Subcutaneous abdominal adipose tissue (tissue), 5 donors: ENCODE measurements around the gene SEMA6D.

Experiments used
- H3K27ac ChIP-seq: one replicate; pipeline ENCODE4 v1.7.0; 2013; ENCODE audit warnings: low read depth, mild to moderate bottlenecking, inconsistent platforms, low read length, moderate library complexity
- H3K27me3 ChIP-seq, 5 donors: one replicate each; pipeline ENCODE4 v1.7.0; 2013; ENCODE audit warnings: low read length in 5 of 5, inconsistent platforms in 1 of 5; ENCODE audit not compliant: control insufficient read depth in 5 of 5, insufficient read depth in 4 of 5
- H3K36me3 ChIP-seq, 5 donors: one replicate each; pipeline ENCODE4 v1.7.0; 2013; ENCODE audit warnings: low read length in 5 of 5; ENCODE audit not compliant: control insufficient read depth in 5 of 5, insufficient read depth in 5 of 5
- H3K4me1 ChIP-seq, 5 donors: one replicate each; pipeline ENCODE4 v1.7.0; 2013; ENCODE audit warnings: low read length in 5 of 5, mild to moderate bottlenecking in 3 of 5, moderate library complexity in 1 of 5; ENCODE audit not compliant: control insufficient read depth in 5 of 5, insufficient read depth in 5 of 5
- H3K4me3 ChIP-seq, 5 donors: one replicate each; pipeline ENCODE4 v1.7.0; 2013; ENCODE audit warnings: low read length in 5 of 5, low read depth in 1 of 5
- H3K9ac ChIP-seq, 5 donors: one replicate each; pipeline ENCODE4 v1.7.0; 2013; ENCODE audit warnings: low read length in 5 of 5, mild to moderate bottlenecking in 4 of 5, moderate library complexity in 3 of 5
- H3K9me3 ChIP-seq, 5 donors: one replicate each; pipeline ENCODE4 v1.7.0; 2013; ENCODE audit warnings: low read length in 5 of 5; ENCODE audit not compliant: control insufficient read depth in 5 of 5
- donor health status: healthy.
- donor health status: healthy.
- donor health status: healthy.
- donor health status: healthy.
- donor health status: healthy.

Gene SEMA6D

DNA sequence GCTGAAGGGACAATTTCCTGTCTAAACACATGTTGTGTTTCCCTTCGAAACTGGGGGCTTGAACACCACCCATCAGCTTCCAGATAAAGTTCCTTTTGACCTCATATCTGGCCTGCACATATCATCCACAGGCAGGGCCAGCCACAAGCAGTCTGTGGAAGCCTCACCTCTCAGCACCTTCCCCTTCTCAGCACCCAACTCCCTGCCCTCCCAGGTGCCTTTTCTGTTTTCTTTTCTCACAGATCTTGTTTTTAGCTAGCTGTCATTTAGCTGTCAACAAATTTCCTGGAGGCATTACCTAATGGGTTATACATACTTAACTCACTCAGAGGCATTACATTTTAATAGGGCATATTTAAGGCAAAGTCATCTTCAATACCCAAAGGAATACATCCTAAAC lies 93.9 kb downstream of the SEMA6D start:
- peaks cover 0 to 3% (median 0%) of the 10 kb centered on the region in 5 donors for H3K27me3 ChIP-seq
- H3K4me1 ChIP-seq = no peaks in the 10 kb centered on the region
- no peak overlapping the region for H3K4me3 ChIP-seq
- H3K9me3 ChIP-seq = no peaks in the 10 kb centered on the region
- H3K36me3 ChIP-seq = no peaks in the 10 kb centered on the region
- no peak overlapping the region for H3K9ac ChIP-seq
- no peak overlapping the region for H3K27ac ChIP-seq

DNA sequence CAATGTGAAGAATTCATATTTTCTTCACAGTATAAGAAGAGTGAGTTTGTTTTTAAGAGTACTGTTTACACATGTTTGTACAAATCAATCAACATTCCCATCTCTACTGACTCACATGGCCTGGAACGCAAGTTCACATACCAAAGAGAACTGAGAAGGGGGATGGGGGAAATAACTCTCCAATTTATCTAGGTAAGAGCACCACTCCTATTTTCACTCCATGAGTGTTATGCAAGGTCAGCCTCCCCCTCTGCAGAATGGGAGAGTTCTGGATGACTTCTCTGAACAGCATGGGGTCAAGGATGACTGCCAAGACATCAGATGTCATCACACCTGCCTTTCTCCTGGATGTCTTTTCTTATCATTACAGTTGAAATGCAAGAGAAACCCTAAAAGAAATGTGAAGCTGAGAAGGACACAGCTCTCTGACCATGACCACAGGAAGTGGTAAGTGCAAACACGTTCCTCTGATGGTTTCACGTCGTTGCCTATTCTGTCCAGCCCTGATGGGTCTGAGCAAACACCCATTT lies 95.2 kb downstream of the SEMA6D start:
- no peak overlapping the region for H3K27ac ChIP-seq
- no peak overlapping the region for H3K9ac ChIP-seq
- no peak overlapping the region for H3K4me3 ChIP-seq
- no peaks in the 10 kb centered on the region for H3K4me1 ChIP-seq
- no peaks in the 10 kb centered on the region for H3K9me3 ChIP-seq
- H3K27me3 ChIP-seq = peaks cover 0 to 3% (median 0%) of the 10 kb centered on the region in 5 donors
- no peaks in the 10 kb centered on the region for H3K36me3 ChIP-seq

DNA sequence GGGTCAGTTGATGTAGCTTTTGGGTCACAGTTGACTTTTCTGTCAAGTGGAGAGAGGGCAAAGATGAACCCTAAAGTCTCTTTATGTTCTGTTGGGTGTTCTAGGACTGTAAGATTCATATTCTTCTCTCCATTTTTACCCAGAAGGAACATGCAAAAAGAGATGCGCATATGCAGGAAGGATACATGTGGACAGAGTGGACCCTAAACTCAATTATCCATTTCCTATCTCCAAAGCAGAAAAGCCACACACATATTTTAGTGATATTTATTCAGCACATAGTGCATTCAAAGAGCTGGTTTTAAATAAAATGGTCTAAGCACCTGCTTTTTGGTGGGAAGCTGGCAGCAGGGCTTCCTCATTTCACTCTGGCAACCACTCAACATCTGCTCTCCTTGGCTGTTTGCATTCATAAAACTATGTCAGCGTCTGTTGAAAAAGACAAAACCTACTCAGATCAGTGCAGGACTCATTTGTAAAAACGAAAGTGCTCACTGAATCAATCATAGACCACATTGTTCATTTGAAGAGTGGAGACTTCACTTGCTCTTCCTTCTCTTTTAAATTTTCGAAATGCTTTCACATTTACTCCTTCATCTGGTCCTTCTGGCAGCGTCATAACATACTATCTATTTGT lies 96.6 kb downstream of the SEMA6D start:
- Histone ChIP-seq H3K4me1 (no peaks in the 10 kb centered on the region), H3K27me3 (peaks cover 0 to 3% (median 0%) of the 10 kb centered on the region in 5 donors), H3K4me3 (no peak overlapping the region), H3K36me3 (no peaks in the 10 kb centered on the region), H3K9me3 (no peaks in the 10 kb centered on the region), H3K9ac (no peak overlapping the region), H3K27ac (no peak overlapping the region)

DNA sequence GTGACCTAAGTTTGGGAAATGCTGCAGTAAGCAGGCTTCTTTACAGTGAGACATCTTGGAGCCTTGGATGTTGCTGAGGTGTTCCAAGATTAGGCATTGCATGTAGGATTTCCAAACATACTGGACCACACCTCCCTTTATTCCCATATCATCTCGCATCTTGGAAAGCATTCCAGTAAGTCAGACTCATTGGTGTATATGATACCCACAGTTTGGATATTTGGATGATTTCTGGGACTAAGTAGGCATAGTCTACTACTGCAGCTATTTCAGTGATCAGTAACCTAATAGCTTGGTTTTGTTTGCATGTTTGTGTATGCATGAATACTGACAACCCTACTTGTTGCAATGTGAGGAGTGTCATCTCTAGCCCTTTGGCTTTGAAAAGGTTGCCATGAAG lies 97.3 kb downstream of the SEMA6D start:
- no peaks in the 10 kb centered on the region for H3K36me3 ChIP-seq
- H3K4me1 ChIP-seq = no peaks in the 10 kb centered on the region
- no peaks in the 10 kb centered on the region for H3K9me3 ChIP-seq
- H3K4me3 ChIP-seq = no peak overlapping the region
- no peak overlapping the region for H3K27ac ChIP-seq
- no peak overlapping the region for H3K9ac ChIP-seq
- H3K27me3 ChIP-seq = peaks cover 0 to 3% (median 0%) of the 10 kb centered on the region in 5 donors

DNA sequence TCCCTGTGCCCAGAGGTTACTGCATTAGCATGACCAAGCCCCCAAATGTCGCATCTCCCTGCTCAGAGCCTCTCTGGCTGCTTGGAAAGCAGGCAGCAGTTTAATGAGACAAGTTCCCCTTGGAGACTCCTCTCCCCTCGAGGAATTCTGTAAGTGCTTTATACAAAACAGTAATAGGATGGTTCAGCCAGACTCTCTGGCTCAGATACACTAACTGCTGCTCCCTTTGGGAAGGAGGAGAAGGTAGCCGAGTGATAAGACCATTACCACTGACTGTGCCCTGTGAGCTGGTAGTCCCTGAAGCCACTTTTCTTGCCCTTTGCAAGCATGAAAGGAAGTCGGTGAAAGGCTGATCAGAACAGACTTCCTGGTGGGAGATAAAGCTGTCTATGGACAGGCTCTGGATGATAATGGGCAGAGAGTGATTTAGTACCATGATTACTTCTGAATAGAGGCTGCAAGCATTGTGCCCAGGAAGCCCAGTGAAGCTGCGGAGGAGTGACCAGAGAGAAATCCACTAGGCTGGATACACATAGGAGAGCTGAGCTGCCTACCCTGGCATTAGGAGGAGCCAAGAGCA lies 100.8 kb downstream of the SEMA6D start:
- Histone ChIP-seq H3K27me3 (no peaks in the 10 kb centered on the region), H3K9me3 (no peaks in the 10 kb centered on the region), H3K36me3 (no peaks in the 10 kb centered on the region), H3K4me3 (no peak overlapping the region), H3K9ac (no peak overlapping the region), H3K4me1 (peaks cover 0 to 7% (median 0%) of the 10 kb centered on the region in 5 donors), H3K27ac (no peak overlapping the region)

DNA sequence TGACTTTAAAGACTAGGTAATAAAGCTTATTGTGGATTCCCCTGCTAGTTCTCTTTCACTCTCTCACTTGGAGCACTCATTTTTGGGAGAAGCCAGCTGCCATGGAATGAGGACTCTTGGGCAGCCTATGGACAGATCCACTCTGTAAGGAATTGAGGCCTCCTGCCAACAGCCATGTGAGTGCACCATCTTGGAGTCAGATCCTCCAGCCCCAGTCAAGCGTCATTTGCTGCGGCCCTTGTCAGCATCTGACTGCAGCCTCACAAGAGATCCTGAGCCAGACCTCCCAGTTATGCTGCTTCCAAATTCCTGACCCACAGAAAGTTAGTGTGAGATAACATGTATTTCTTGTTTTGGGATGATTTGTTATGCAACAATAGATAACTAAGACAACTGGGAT lies 101.9 kb downstream of the SEMA6D start:
- no peaks in the 10 kb centered on the region for H3K9me3 ChIP-seq

DNA sequence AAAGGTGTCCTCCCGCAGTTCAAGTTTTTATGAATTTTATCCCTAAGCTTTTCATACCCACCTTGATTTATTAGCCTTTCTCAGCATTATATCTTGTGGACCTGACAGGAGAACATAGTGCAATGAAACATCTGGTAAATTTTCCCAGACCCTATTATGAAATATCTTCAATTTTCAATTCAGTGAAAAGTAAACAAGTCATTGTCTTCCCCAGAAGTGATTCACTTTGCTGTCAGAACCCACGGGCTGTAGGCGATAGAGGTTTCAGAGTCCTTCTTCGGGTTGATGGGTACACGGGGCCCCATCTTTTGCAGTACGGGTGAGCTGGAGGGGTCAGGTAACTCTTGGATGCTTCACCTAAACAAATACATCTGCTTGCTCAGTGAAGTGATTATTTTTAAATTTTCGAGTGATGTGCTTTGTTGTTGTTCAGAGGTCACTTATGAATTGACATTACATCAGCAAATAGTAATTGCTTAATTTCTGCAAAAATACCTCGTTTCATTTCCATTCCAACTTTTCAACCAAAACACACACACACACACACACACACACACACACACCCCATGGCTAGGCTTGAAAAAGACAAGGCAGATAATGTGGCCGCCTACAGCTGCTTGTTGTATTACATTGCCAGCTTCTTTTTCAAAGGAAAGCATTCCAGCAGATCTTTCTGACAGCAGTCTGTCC lies 102.9 kb downstream of the SEMA6D start:
- no peak overlapping the region for H3K9ac ChIP-seq
- H3K27me3 ChIP-seq = no peaks in the 10 kb centered on the region
- no peak overlapping the region for H3K4me3 ChIP-seq
- no peaks in the 10 kb centered on the region for H3K9me3 ChIP-seq
- no peak overlapping the region for H3K27ac ChIP-seq
- no peaks in the 10 kb centered on the region for H3K36me3 ChIP-seq
- peaks cover 0 to 7% (median 0%) of the 10 kb centered on the region in 5 donors for H3K4me1 ChIP-seq

More for the DNA sequence above, 101.9 kb downstream of the SEMA6D start:
- H3K36me3 ChIP-seq = no peaks in the 10 kb centered on the region
- H3K27me3 ChIP-seq = no peaks in the 10 kb centered on the region
- H3K4me1 ChIP-seq = peaks cover 0 to 7% (median 0%) of the 10 kb centered on the region in 5 donors
- no peak overlapping the region for H3K27ac ChIP-seq
- H3K9ac ChIP-seq = no peak overlapping the region
- no peak overlapping the region for H3K4me3 ChIP-seq

DNA sequence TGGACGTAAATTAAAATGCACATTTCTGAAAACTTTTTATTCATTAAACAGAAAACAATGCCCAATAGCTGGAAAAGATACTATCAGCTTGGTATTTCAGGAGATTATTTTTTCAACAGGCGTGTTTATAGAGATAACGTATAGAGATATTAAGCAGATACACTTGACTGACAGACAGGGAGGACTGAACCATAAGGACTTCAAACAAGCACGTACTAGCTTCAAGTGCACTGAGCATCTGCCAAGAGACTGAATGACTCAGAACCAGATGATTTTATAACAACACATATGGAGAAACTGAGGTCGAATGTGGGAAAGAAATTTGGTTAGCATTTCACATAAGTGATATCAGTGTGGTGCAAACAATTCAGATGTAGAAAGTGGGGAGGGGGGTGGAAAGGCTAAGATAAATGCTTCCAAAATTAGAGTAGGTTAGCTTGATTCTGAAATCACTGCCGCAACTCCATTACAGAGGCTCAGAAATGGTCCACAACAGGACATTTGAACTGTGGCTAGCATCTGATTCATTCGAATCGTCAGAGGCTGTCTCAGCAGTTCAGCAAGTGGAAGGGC lies 103.5 kb downstream of the SEMA6D start:
- no peak overlapping the region for H3K9ac ChIP-seq
- H3K4me3 ChIP-seq = no peak overlapping the region
- no peaks in the 10 kb centered on the region for H3K9me3 ChIP-seq
- peaks cover 0 to 7% (median 0%) of the 10 kb centered on the region in 5 donors for H3K4me1 ChIP-seq
- H3K27ac ChIP-seq = no peak overlapping the region
- H3K36me3 ChIP-seq = no peaks in the 10 kb centered on the region
- no peaks in the 10 kb centered on the region for H3K27me3 ChIP-seq

DNA sequence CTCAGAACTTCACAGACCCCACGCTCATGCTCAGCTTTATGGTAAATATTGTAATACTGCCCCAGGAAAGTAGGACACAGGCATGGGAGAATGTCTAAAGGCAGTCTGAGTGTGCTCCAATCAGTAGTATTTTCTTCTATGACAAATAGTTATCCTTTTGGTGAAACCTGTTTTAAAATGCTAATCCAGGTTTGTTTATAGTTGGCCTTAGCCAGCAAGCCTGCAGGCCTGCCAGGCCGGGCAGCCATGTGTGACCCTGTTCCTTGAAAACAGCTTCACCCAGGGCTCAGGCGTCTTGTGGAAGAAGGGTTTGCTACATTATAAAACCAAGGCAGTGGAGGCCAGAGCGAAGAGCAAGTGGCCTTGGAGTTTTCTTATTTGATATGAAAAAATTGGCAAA lies 104.7 kb downstream of the SEMA6D start:
- Histone ChIP-seq H3K9ac (no peak overlapping the region), H3K4me3 (no peak overlapping the region), H3K27me3 (no peaks in the 10 kb centered on the region), H3K4me1 (peaks cover 0 to 7% (median 0%) of the 10 kb centered on the region in 5 donors), H3K27ac (no peak overlapping the region), H3K36me3 (no peaks in the 10 kb centered on the region), H3K9me3 (no peaks in the 10 kb centered on the region)
